GM04504 (cell line): ENCODE results near the gene ATXN7L3.
A peak's percentile ranks its signal among the peaks of the same experiment; 100 is the strongest.
"Not testable (repeated sequence)": the region's sequence is repeated elsewhere in the genome, so short reads cannot be mapped to it uniquely, and the experiment has no call there.

ENCODE experiments used
- DNase-seq: peaks from one replicate; pipeline ENCODE4 v3.0.0-alpha.2; 2012; ENCODE audit warnings: low read depth

ATXN7L3 gene, protein sequence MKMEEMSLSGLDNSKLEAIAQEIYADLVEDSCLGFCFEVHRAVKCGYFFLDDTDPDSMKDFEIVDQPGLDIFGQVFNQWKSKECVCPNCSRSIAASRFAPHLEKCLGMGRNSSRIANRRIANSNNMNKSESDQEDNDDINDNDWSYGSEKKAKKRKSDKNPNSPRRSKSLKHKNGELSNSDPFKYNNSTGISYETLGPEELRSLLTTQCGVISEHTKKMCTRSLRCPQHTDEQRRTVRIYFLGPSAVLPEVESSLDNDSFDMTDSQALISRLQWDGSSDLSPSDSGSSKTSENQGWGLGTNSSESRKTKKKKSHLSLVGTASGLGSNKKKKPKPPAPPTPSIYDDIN

DNA sequence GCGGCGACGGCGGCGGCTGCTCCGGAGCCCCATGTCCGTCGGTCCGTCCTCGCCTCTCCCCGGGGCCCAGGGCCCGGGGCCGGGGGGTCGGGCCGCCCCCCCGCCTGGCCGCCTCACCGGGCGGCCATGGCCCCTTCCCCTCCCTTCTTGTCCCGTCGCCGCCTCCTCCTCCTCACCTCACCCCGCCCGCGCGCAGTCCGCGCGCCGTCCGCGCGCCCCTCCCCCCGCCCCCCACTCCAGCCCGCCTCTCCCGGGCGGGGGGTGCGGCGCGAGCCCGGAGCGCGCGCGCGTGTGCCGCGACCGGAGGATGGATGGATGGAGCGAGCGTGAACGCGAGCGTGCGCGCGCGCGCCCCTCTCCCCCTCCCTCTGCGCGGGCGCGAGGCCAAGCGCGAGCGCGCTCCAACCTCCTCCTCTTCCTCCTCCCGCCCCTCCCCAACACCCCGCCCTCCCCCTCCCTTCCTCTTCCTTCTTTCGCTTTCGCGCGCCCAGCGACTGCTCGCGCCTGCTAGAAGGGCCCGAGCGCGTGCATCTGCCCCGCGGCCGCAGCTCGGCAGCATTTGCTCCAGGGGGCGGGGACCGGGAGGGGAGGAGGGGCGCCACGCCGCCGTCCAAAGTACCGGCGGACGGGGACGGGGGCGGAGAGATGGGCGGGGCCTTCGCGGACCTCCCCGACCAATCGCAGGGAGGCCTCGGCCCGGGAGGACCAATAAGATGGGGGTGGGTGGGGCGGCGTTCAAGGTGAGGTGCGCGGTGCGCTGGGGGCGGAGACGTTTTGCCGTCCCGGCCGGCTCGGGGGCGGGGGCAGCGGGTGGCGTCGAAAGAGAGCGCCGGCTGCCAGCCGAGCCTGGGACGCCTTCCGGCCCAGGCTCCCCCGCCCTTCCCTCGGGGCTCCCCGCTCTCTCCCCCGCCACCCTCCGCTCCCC is at the start of gene ATXN7L3:
Gene ATXN7L3, minus strand, starts transcription at position 332 of the 925 bp plus-strand sequence. CDS start 1,814 bp downstream, outside the sequence.
- peak; percentile 94 for DNase-seq

DNA sequence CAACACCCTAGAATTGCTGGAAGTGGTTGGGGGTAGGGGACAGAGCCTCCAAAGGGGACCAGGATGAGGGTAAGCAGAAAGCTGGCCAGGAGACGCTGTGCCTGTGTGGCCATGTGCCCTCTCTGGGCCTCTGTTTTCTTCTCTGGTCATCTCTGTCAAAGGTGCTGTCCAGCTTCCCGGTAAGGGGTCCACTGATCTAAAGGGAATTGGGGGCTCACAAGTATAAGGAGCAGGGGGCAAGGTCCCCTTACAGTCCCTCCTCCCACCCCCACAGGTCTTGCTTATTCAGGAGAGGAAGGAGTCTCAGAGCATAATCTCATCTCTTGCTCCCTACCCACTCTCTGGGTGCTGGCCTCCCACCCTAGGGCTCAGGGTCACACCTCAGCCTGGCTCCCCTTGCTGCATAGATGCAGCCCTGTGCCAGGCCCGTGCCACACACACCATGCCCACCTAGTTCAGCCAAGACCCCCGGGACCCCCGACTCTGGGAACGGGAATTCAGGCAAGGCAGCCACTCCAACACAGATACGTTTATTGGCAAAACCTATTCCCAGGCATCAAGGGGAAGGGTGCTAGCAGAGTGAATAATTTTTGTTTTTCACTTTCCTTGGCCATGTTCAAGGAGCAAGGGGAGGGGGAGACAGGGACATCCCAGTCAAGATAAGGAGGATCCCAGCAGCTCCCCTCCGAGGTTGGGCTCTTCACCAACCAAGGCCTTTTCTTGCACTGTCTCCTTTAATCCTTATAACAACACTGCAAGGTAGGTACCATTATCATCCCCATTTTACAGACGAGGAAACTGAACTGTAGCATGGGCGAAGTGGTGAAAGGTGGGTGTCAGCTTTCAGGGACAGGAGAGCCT is 48.4 kb upstream of the ATXN7L3 start:
- DNase-seq = no peak

DNA sequence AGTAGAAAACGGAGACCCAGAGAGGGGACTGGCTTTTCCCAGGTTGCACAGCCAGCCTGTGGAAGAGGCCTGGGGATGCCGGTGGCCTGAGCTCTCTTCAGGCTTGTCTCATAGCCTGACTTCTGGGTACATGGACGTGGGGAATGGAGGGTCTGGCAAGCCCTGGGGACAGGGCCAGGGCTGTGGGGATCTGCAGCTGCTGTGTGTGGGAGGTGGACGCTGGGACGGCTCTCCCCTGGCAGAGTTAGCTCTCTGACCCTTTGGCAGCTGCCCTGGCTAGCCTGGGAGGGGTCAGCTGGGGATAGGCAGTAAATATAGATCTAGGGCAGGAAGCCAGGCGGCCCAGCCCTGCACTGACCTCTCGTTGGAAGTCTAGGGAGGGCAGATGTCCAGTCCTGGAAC is 47.8 kb upstream of the ATXN7L3 start:
- DNase-seq = no peak

DNA sequence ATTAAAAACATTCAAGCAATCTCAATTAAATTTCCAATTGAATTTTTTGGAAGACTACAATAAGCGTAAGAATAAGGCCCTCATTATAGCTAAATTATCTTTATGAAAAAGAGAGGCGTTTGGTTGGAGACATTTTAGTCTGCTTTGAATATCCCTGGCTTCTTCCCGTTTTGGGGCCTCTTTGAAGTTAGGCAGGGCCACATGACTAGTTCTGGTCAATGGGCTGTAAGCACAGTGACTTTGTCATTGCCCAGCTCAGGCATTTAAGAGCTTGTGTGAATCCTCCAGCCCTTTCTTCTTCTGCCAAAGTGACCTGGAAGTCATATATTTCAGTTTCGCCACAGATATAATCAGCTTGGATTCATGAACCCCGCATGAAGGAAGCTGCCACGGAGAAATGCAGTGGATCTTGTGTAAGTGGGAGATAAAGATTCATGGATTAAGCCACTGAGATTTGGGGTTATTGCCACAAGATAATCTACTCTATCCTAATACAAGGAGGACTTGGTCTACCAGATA is 41.5 kb upstream of the ATXN7L3 start:
- DNase-seq = no peak

DNA sequence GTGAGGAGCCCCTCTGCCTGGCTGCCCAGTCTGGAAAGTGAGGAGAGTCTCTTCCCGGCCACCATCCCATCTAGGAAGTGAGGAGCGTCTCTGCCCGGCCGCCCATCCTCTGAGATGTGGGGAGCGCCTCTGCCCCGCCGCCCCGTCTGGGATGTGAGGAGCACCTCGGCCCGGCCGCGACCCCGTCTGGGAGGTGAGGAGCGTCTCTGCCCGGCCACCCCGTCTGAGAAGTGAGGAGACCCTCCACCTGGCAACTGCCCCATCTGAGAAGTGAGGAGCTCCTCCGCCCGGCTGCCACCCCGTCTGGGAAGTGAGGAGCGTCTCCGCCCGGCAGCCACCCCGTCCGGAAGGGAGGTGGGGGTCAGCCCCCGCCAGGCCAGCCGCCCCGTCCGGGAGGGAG is 38.2 kb upstream of the ATXN7L3 start:
- not testable (repeated sequence) for DNase-seq

DNA sequence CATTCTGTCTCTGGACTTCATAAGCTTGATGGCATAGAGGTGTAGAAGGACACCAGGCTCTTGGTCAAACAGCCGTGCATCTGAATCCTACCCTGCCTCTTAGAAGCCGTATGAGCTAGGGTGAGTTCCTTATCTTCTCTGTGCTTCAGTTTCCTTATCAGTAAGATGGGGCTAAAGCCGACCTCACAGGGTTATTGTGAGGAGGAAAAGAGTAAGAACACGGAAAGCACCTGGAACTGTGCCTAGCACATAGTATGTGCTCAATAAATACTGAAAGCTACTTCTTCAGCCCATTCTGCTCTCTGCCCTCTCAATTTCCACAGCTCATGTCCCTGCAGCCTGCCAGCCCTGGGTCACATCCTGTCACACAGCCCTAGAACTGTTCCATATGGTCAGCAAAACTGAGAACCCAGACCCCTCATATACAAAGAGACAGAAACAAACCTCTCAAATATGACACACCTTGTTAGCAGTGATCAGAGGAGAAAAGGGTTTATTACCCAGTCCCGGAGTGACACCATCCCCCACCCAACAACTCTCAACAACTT is 36.8 kb upstream of the ATXN7L3 start:
- no peak for DNase-seq

DNA sequence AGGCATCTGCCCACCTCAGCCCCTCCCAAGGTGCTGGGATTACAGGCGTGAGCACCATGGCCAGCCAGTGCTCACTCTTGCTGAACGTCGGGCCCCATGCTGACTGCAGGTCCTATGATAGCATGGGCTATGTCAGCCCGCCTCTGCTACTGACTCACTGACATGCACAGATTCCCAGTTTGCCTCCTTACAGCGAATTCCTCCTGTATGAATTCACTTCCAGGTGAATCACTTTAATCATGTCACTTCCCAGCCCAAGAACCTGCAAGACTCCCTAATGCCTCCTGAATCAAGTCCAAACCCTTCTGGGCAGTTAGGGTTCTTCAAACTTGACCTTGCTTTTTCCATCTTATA is 35.9 kb upstream of the ATXN7L3 start:
- no peak for DNase-seq

DNA sequence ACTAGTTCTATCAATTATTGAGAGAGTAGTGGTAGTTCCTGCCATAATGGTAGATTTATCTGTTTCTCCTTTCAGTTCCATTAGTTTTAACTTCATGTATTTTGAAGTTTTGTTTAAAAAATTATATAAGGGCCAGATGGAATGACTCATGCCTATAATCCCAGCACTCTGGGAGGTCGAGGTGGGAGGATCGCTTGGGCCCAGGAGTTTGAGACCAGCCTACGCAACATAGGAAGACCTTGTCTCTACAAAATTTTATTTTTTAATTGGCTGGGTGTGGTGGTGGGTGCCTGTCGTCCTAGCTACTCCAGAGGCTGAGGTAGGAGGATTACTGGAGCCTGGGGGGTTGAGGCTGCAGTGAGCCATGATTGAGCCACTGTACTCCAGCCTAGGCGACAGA is 33.9 kb upstream of the ATXN7L3 start:
- no peak for DNase-seq

DNA sequence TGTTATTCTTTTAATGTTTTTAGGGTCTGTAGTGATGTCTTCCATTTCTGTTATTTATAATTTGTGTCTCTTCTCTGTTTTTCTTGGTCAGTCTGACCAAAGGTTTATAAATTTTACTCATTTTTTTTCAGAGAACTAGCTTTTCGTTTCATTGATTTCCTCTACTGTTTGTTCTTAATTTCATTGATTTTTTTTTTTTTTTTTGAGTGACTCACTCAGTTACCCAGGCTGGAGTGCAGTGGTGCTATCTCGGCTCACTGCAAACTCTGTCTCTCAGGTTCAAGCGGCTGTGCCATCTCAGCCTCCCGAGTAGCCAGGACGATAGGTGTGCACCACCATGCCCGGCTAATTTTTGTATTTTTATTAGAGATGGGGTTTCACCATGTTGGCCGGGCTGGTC is 32.4 kb upstream of the ATXN7L3 start:
- DNase-seq = no peak

DNA sequence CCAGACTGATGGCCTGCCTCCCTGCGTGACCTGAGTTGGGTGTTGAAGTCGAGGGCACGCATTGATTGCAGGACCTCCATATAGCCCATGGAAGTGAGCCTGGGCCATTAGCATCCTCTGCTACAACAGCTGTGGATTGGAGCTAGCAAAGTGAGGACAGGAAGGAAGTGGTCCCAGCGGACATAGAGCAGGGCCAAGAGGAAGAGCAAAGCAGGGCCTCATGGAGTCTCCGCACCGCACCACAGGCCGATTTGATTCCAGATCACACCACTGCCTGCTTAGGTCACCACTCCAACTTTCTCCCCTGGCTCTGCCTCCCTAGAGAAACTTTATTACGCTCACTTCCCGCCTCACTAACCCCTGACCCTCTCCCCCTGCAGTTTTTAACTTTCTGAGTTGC is 30.5 kb upstream of the ATXN7L3 start:
- no peak for DNase-seq

DNA sequence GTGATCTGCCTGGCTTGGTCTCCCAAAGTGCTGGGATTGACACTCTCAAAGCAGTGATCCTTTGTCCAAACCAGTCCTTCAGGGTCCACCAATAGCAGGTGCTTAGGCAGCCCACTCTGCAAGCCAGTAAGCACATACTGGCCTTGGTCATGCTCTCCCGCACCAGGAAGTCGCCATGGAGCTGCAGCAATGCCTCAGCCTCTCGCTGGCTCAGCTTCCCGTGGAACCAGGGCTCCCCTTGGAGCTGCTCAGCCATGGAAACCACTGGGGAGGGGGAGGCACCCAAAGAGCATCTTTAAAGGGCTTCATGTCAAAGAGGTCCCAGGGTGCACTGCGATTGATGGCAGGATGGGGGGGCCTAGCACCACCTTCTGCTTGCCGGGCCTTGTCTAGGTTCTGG is 29.4 kb upstream of the ATXN7L3 start:
- no peak for DNase-seq

DNA sequence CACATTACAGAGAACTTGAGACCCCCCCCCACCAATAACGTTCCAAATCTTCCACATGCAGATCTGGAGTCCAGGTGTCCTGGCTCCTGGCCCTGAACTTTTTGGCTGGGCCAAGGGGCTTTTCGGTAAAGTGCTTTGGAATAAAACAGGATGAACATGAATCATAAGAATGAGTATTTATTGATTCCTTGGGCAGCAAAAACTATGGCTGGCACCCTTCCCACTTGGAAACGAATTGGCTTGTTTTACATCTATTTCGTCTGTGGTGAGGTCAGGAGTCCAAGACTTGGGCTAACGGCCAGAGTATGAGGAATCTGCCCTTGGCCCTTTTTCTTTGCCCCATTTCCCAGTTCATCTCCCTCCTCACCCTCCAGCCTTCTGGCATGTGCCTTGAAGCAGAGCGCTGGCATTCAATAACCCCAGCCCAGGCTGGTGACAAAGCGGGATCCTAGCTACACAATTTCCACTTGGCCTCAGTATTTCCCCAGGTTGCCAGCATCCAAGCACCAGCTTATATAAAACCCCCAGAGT is 23.9 kb upstream of the ATXN7L3 start:
- no peak for DNase-seq

DNA sequence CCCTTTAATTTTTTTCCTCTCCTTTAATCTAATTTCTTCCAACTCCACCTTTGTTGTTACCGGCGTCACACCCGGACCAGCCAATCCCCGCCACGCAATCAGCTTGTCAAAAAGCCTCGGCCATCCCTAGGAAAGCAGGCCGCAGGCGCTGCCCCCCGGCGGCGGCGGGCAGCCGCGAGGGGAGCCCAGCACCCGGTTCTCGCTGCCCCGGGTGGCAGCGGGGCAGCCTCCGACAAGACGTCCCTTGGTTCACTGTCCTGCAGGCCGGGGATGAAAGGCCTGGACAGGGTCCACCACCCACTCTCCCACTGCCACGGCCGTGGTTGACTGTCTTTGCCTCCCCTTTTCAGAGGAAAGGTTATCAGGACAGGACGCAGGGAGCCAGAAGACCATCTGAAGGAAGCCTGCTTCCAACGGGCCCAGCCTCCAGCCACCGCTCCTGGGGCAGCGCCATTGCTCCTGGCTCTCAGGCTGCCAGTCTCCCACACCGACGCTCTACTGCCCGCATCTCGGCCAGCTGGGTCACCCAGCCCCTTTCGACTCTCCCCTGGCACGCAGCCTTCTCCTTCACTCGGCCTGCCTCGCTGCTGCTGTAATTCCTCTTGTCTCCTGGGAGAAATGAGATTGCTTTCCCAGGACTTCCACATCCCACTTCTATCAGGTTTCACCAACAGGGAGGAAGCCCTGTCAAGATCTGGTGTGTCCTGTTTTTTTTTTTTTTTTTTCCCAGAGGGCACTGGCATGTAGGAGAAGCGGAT is 22.6 kb upstream of the ATXN7L3 start:
- peak; percentile 60 for DNase-seq

DNA sequence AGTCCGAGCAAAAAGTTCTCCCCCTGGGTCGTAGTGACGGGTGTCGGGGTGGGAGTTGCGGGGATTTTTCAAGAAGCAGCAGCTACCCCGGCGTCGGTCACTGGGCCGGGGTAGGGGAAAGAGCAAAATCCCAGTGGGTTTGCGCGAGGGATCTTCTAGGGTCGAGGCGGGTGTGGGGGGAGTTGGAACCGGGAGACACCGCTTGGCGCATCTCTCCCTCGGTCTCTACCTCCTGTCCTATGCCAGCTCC is 22.1 kb upstream of the ATXN7L3 start:
- no peak for DNase-seq

DNA sequence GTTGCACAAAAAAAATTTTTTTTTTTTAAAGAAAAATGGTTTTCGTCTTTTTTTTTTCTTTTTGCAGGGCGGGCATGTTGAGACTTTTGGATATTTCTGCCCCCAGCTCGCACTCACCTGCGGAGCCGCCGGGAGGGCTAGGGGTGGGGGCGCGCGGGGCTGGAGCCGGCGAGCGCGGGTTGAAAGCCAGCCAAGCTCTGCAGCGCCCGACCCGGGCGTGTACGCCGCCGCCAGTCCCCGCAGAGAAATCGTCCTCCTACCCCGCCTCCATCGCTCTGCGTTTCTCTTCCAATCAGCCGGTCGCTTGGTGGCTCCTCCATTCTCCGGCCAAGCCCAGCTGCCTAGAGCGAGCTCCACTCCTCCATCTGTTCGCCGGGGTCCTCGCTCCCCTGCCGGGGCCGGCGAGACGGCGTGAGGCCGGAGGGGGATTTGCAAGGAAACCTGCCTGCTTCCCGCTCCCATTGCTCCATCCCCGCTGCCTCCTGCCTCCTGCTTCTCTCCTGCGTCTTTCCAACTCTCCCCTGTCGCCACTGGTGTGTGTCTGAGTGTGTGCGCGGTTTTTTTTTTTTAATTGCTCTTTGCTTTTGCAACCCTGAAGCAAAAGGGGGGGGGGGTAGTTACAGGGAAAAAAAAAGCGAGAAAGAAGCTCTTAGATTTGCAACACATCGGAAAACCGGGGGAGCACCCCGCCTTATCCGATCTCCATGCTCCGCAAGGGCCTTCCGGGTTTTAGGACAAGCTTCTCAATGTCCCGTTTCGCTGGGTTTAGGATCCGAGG is 21.6 kb upstream of the ATXN7L3 start:
- DNase-seq = no peak

DNA sequence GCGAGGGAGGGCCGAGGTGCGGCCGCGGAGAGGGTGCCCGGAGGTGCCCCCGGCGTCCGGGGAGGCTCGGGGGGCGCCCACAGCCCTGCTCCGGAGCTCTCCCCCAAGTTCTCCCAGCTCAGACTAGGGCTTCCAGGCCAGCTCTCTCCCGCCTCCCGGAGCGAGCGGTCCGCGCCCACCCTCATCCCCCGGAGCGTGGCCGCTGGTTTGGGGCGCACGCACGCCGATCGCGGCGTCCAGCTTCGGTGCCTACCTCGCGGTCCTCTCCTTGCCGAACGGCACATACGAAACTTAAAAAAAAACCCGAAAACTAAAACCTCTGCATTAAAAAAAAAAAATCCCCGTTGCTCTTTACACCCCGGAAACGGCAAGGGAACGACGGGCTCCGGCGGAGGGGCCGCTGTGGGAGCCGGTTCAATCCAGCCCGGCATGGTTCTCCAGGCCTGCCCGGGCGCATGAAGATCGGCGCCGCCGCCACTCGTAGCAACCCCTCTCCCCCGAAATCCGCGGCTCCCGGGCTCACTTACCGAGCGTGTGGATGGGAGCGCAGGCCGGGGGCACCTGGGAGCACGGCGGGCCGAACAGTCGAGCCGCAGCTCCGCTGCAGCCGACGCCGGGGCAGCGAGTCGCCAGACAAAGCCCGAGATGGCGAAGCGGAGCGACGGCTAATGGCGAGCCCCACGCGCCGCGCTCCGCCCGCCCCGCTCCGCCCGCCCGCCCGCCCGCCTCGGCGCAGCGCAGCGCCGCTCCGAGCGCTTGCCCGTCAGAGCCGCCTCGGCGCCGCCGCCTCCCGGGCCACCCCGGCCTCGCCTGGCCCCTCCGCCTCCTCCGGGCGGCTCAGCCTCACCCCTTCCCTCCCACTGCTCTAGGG is 20.8 kb upstream of the ATXN7L3 start:
- DNase-seq = no peak

DNA sequence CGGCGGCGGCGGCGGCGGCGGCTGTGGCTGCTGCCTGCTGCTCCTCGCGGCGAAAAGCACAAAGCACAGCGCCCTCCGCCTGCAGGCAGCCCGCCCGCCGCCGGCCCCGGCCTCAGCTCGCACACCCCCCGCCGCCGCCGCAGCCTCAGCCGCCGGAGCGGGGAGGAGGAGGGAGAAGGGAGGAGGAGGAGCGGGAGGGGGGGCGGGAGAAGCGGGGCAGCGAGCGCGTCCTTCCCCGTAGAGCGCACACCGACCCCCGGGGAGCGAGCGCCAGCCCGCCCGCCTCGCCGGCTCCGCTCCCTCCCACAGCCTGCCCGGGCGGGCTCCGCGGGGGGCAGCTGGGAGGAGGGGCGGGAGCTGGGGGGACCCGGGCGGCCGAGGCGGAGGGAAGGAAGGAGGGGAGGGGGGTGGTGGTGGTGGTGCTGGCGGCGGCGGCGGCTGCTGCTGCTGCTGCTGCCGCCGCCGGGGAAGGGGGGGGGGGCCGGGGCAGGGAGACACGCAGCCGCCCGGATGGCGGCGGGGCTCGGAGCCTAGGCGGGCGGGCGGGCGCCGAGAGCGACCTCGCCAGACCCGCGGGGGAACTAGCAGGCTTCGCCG is 20.0 kb upstream of the ATXN7L3 start, which contains the start of gene UBTF:
Gene UBTF, minus strand, starts transcription at position 60 of the 597 bp plus-strand sequence. CDS start 1,446 bp downstream, outside the sequence.
- DNase-seq = no peak

DNA sequence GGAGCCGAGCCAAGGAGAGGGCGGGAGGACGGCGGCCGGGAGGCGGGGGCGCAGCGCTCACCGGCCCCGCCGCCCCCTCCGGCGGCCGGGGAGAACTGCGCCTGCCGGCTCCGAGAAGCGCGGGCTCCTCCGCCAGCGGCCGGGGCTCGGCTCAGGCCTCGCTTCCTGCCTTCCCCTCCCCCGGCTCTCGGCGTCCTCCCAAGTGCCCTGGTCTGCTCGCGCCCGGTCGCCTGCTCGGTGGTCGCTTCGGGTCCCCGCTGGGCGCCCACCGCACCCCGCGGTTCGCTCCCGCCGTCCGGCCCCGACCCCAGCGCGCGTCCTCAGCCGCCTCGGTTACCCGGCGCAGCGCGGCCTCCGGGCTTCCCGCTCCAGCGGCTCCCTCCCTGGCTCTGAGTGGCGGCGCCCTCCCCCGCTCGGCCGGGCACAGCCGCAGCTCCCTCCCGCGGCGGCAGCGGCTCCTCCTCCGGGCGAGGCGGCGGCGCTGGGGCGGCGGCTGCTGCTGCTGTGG is 19.5 kb upstream of the ATXN7L3 start:
- no peak for DNase-seq
